ENCODE results near the gene RDH16.

GRCh38 chr12:56980941-56981530 is 23.6 kb upstream of the RDH16 start:
- TF ChIP-seq CTCF (IDR thresholded peaks at IDR 0.05; ENCODE audit: low read depth, low read length, missing input control) (no peak), MAX (IDR thresholded peaks at IDR 0.05) (no peak), RAD21 (IDR thresholded peaks at IDR 0.05) (no peak), EGR1 (IDR thresholded peaks at IDR 0.05; ENCODE audit: low read depth in 2 of 2) (no peak), REST (IDR thresholded peaks at IDR 0.05) (no peak)
